ENCODE results near the gene ZNF155.

ZNF155 gene

GRCh38 chr19:43984687-43985000 is 656 bp downstream of the ZNF155 start:
- H3K18ac ChIP-seq (ENCODE audit: low read depth in 1 of 2, low read length in 2 of 2): no peak overlapping the region
- H4K8ac ChIP-seq (ENCODE audit: low read length): no peak overlapping the region
- H2BK120ac ChIP-seq (ENCODE audit: low read depth, low read length): no peak overlapping the region
- peaks cover 3% of the 10 kb centered on the region for H3K4me1 ChIP-seq (ENCODE audit: control insufficient read depth, insufficient read depth, low read depth, low read length)
- no peak overlapping the region for H3K23ac ChIP-seq (ENCODE audit: low read length in 2 of 2)
- no peak for DNase-seq
- no peak overlapping the region for H3K14ac ChIP-seq (ENCODE audit: low read length in 2 of 2)
- peak overlapping the region; percentile 88 for H3K4me2 ChIP-seq (ENCODE audit: low read length, poor library complexity, severe bottlenecking)
- peak overlapping the region; percentile 85 for H3K9ac ChIP-seq (ENCODE audit: low read length)
- H3K79me1 ChIP-seq (replicated peaks; ENCODE audit: low read length, poor library complexity, severe bottlenecking): peaks cover 18% of the 10 kb centered on the region
- H2BK12ac ChIP-seq (ENCODE audit: low read length in 2 of 2): no peak overlapping the region
- 10% methylated on average over 14 of the region's 14 CpGs for WGBS
- peak overlapping the region; percentile 81 for H2AFZ ChIP-seq (ENCODE audit: low read depth, low read length)
- H3K9me3 ChIP-seq (ENCODE audit: control insufficient read depth, low read length): peaks cover 8% of the 10 kb centered on the region
- peaks cover 3 to 22% of the 10 kb centered on the region in 2 experiments for H3K36me3 ChIP-seq (ENCODE audit: control insufficient read depth in 1 of 2, insufficient read depth in 2 of 2, low read depth in 1 of 2, low read length in 2 of 2)
- no peak overlapping the region for H4K91ac ChIP-seq (ENCODE audit: low read length)
- no peaks in the 10 kb centered on the region for H3K27me3 ChIP-seq (ENCODE audit: control insufficient read depth in 1 of 2, insufficient read depth in 1 of 2, low read length in 2 of 2)
- H3K4me3 ChIP-seq (ENCODE audit: insufficient read depth in 1 of 2, low read depth in 1 of 2, low read length in 2 of 2): peak overlapping the region; percentile 58 to 88
- H2AK5ac ChIP-seq (ENCODE audit: low read length, severe bottlenecking): no peak overlapping the region
- no peak overlapping the region for H2BK15ac ChIP-seq (ENCODE audit: low read depth, poor library complexity, severe bottlenecking)
- H2BK5ac ChIP-seq (ENCODE audit: low read depth, low read length, poor library complexity, severe bottlenecking): no peak overlapping the region
- no peak overlapping the region for H3K4ac ChIP-seq (ENCODE audit: low read depth in 1 of 2, low read length in 2 of 2)
- no peak overlapping the region for H3K27ac ChIP-seq (ENCODE audit: low read length, poor library complexity, severe bottlenecking)

- peaks cover 2% of the 10 kb centered on the region for H3K4me1 ChIP-seq (ENCODE audit: control insufficient read depth, insufficient read depth, low read depth, low read length)
- no peak overlapping the region for H4K91ac ChIP-seq (ENCODE audit: low read length)
- H3K9me3 ChIP-seq (ENCODE audit: control insufficient read depth, low read length): peaks cover 18% of the 10 kb centered on the region
- no peak overlapping the region for H3K18ac ChIP-seq (ENCODE audit: low read depth in 1 of 2, low read length in 2 of 2)
- 84% methylated on average over 10 of the region's 10 CpGs for WGBS
- no peak overlapping the region for H3K4me3 ChIP-seq (ENCODE audit: insufficient read depth in 1 of 2, low read depth in 1 of 2, low read length in 2 of 2)
- H2AFZ ChIP-seq (ENCODE audit: low read depth, low read length): no peak overlapping the region
- no peak overlapping the region for H2AK5ac ChIP-seq (ENCODE audit: low read length, severe bottlenecking)
- no peak overlapping the region for H3K9ac ChIP-seq (ENCODE audit: low read length)
- H2BK15ac ChIP-seq (ENCODE audit: low read depth, poor library complexity, severe bottlenecking): no peak overlapping the region
- H2BK120ac ChIP-seq (ENCODE audit: low read depth, low read length): no peak overlapping the region
- no peak overlapping the region for H2BK5ac ChIP-seq (ENCODE audit: low read depth, low read length, poor library complexity, severe bottlenecking)
- peaks cover 12 to 45% of the 10 kb centered on the region in 2 experiments for H3K36me3 ChIP-seq (ENCODE audit: control insufficient read depth in 1 of 2, insufficient read depth in 2 of 2, low read depth in 1 of 2, low read length in 2 of 2)
- H4K8ac ChIP-seq (ENCODE audit: low read length): peak overlapping the region; percentile 7
- H3K27ac ChIP-seq (ENCODE audit: low read length, poor library complexity, severe bottlenecking): no peak overlapping the region
- H3K27me3 ChIP-seq (ENCODE audit: control insufficient read depth in 1 of 2, insufficient read depth in 1 of 2, low read length in 2 of 2): no peaks in the 10 kb centered on the region
- H3K4me2 ChIP-seq (ENCODE audit: low read length, poor library complexity, severe bottlenecking): no peak overlapping the region
- no peak overlapping the region for H2BK12ac ChIP-seq (ENCODE audit: low read length in 2 of 2)
- peaks cover 1% of the 10 kb centered on the region for H3K79me1 ChIP-seq (replicated peaks; ENCODE audit: low read length, poor library complexity, severe bottlenecking)
- H3K14ac ChIP-seq (ENCODE audit: low read length in 2 of 2): no peak overlapping the region
- DNase-seq: no peak
- no peak overlapping the region for H3K4ac ChIP-seq (ENCODE audit: low read depth in 1 of 2, low read length in 2 of 2)
- no peak overlapping the region for H3K23ac ChIP-seq (ENCODE audit: low read length in 2 of 2)
Measured at GRCh38 chr19:43997631-43998290, 13.8 kb downstream of the ZNF155 start.

- peak overlapping the region; percentile 91 for H4K8ac ChIP-seq (ENCODE audit: low read length)
- peak overlapping the region; percentile 78 for H2AFZ ChIP-seq (ENCODE audit: low read depth, low read length)
- H3K36me3 ChIP-seq (ENCODE audit: control insufficient read depth in 1 of 2, insufficient read depth in 2 of 2, low read depth in 1 of 2, low read length in 2 of 2): peaks cover 6 to 8% of the 10 kb centered on the region in 2 experiments
- peaks cover 11% of the 10 kb centered on the region for H3K9me3 ChIP-seq (ENCODE audit: control insufficient read depth, low read length)
- peak overlapping the region; percentile 91 for H3K9ac ChIP-seq (ENCODE audit: low read length)
- peak overlapping the region; percentile 89 for H3K4me2 ChIP-seq (ENCODE audit: low read length, poor library complexity, severe bottlenecking)
- peak overlapping the region in 1 of 2 experiments; percentile 76 for H3K18ac ChIP-seq (ENCODE audit: low read depth in 1 of 2, low read length in 2 of 2)
- H2BK120ac ChIP-seq (ENCODE audit: low read depth, low read length): no peak overlapping the region
- H2BK5ac ChIP-seq (ENCODE audit: low read depth, low read length, poor library complexity, severe bottlenecking): no peak overlapping the region
- no peak overlapping the region for H3K4ac ChIP-seq (ENCODE audit: low read depth in 1 of 2, low read length in 2 of 2)
- no peak overlapping the region for H4K91ac ChIP-seq (ENCODE audit: low read length)
- no peak overlapping the region for H2BK12ac ChIP-seq (ENCODE audit: low read length in 2 of 2)
- no peak for DNase-seq
- H3K4me3 ChIP-seq (ENCODE audit: insufficient read depth in 1 of 2, low read depth in 1 of 2, low read length in 2 of 2): peak overlapping the region; percentile 72 to 96
- H3K23ac ChIP-seq (ENCODE audit: low read length in 2 of 2): no peak overlapping the region
- peaks cover 12% of the 10 kb centered on the region for H3K79me1 ChIP-seq (replicated peaks; ENCODE audit: low read length, poor library complexity, severe bottlenecking)
- no peak overlapping the region for H2BK15ac ChIP-seq (ENCODE audit: low read depth, poor library complexity, severe bottlenecking)
- peaks cover 5% of the 10 kb centered on the region for H3K4me1 ChIP-seq (ENCODE audit: control insufficient read depth, insufficient read depth, low read depth, low read length)
- no peak overlapping the region for H2AK5ac ChIP-seq (ENCODE audit: low read length, severe bottlenecking)
- no peak overlapping the region for H3K14ac ChIP-seq (ENCODE audit: low read length in 2 of 2)
- H3K27ac ChIP-seq (ENCODE audit: low read length, poor library complexity, severe bottlenecking): peak overlapping the region; percentile 74
- WGBS: 25% methylated on average over 8 of the region's 8 CpGs
- no peaks in the 10 kb centered on the region for H3K27me3 ChIP-seq (ENCODE audit: control insufficient read depth in 1 of 2, insufficient read depth in 1 of 2, low read length in 2 of 2)
Measured at GRCh38 chr19:44002212-44002565, 18.2 kb downstream of the ZNF155 start.

GRCh38 chr19:44002566-44003460 is 18.8 kb downstream of the ZNF155 start, which contains the start of gene ZNF230:
TSS of gene ZNF230 (plus strand) at chr19:44002957. CDS start at chr19:44007079, 4,122 bp downstream.
- Histone ChIP-seq H2BK15ac (ENCODE audit: low read depth, poor library complexity, severe bottlenecking) (peak within 1 kb of the TSS; percentile 80), H2AK5ac (ENCODE audit: low read length, severe bottlenecking) (no peak within 1 kb of the TSS), H3K27me3 (ENCODE audit: control insufficient read depth in 1 of 2, insufficient read depth in 1 of 2, low read length in 2 of 2) (no peaks in the 10 kb centered on the region), H3K4me3 (ENCODE audit: insufficient read depth in 1 of 2, low read depth in 1 of 2, low read length in 2 of 2) (peak within 1 kb of the TSS; percentile 75 to 96), H2AFZ (ENCODE audit: low read depth, low read length) (peak within 1 kb of the TSS; percentile 79), H4K91ac (ENCODE audit: low read length) (peak within 1 kb of the TSS; percentile 65), H3K14ac (ENCODE audit: low read length in 2 of 2) (peak within 1 kb of the TSS in 1 of 2 experiments; percentile 84), H3K4me1 (ENCODE audit: control insufficient read depth, insufficient read depth, low read depth, low read length) (peaks cover 5% of the 10 kb centered on the region), H3K18ac (ENCODE audit: low read depth in 1 of 2, low read length in 2 of 2) (peak within 1 kb of the TSS; percentile 72 to 76), H3K4me2 (ENCODE audit: low read length, poor library complexity, severe bottlenecking) (peak within 1 kb of the TSS; percentile 98), H3K9me3 (ENCODE audit: control insufficient read depth, low read length) (peaks cover 12% of the 10 kb centered on the region), H2BK120ac (ENCODE audit: low read depth, low read length) (no peak within 1 kb of the TSS), H3K4ac (ENCODE audit: low read depth in 1 of 2, low read length in 2 of 2) (peak within 1 kb of the TSS in 1 of 2 experiments; percentile 74), H2BK5ac (ENCODE audit: low read depth, low read length, poor library complexity, severe bottlenecking) (no peak within 1 kb of the TSS), H3K79me1 (replicated peaks; ENCODE audit: low read length, poor library complexity, severe bottlenecking) (peaks cover 18% of the 10 kb centered on the region), H3K9ac (ENCODE audit: low read length) (peak within 1 kb of the TSS; percentile 91), H3K36me3 (ENCODE audit: control insufficient read depth in 1 of 2, insufficient read depth in 2 of 2, low read depth in 1 of 2, low read length in 2 of 2) (peaks cover 8 to 12% of the 10 kb centered on the region in 2 experiments), H4K8ac (ENCODE audit: low read length) (peak within 1 kb of the TSS; percentile 96), H2BK12ac (ENCODE audit: low read length in 2 of 2) (no peak within 1 kb of the TSS), H3K23ac (ENCODE audit: low read length in 2 of 2) (no peak within 1 kb of the TSS), H3K27ac (ENCODE audit: low read length, poor library complexity, severe bottlenecking) (peak within 1 kb of the TSS; percentile 74)
- under 1% methylated on average over 44 of the region's 48 CpGs for WGBS
- DNase-seq: peak; percentile 98
